ENCODE results near the gene SP5. TPM values are rescaled to one million over a fixed set of nuclear protein-coding genes. Genes with fewer than 3 reads are reported as not detected.

SP5 gene
- total and polyA plus RNA-seq, 2 of the 4 experiments (the other 2 are of a cell fraction), result not detected

DNA sequence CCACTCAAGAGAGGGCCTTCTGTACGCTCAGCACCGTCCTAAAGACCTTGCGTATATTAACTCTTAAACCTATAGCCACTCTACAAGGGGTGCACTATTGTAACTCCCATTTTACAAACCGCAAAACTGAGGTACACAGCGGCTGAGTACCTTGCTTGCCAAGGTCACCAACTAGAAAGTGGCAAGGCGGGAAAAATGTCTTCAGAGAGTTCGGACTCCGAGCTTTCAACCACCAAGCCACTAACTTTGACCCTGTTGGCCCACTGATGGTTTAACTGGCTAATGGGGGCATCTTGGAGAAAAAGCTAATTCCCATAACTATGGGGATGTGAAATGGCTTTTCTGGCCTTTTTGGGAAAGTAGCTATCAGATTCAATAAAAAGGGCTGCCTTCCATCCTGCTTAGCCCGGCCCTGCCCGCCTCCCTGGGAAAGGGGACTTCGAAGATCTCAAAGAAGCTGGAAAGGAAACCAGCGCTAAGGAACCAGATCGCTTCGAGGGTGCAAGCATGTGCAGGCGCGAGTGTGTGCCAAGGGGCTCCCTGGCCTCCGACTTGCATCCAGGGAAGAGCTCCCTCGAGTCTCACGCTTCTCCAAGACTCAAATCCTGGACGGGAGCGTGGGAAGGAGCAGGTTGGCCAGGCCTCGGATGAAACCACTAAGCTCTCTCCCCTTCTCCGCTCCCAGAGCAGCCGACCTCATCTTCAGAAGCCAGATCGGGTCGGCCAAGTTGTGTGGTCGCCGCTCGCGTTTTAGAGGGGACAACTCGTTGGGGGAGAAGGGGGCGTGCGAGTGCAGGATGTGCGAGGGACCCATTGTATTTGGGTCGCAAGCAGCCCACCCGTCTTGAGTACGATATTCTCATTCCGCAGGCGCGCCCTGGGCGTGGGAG lies 2.2 kb upstream of the SP5 start:
- H3K4me1 ChIP-seq (ENCODE audit: control insufficient read depth, insufficient read depth, low read length), result no peaks in the 10 kb centered on the region; the same call in 1 of the 2 replicates
- H4K91ac ChIP-seq (ENCODE audit: insufficient read depth, low read depth, low read length), result no peak overlapping the region
- DNase-seq (no peak), ATAC-seq (ENCODE audit: low read depth) (no peak)
- dilution Hi-C loops (cut with HindIII; ENCODE audit: low sequenced_read_pairs, unreplicated experiment), result no loop called here
- H3K27me3 ChIP-seq (ENCODE audit: control insufficient read depth, insufficient read depth, low read length), result peaks cover 81% of the 10 kb centered on the region
- no peak overlapping the region for H2BK15ac ChIP-seq (ENCODE audit: low read depth, low read length)
- H2BK120ac ChIP-seq (ENCODE audit: low read depth, low read length), result no peak overlapping the region
- H3K23ac ChIP-seq (ENCODE audit: low read depth, low read length), result no peak overlapping the region
- TF ChIP-seq MXI1 (IDR thresholded peaks at IDR 0.05; ENCODE audit: borderline replicate concordance, low read depth, low read length) (no peak), CHD1 (IDR thresholded peaks at IDR 0.05; ENCODE audit: low read depth, low read length) (no peak)
- no peak overlapping the region for H3K14ac ChIP-seq (replicated peaks; ENCODE audit: low read depth, low read length)
- intact Hi-C loops (cut with micrococcal nuclease), result no loop called here
- H3K9ac ChIP-seq (ENCODE audit: low read depth, low read length), result no peak overlapping the region
- H2BK20ac ChIP-seq (ENCODE audit: low read depth, low read length), result no peak overlapping the region
- in situ Hi-C loops (cut with MboI; ENCODE audit: low sequenced_read_pairs), result no loop called here
- no peak overlapping the region for H3K56ac ChIP-seq (ENCODE audit: extremely low read depth, insufficient read depth, low read length)
- H3K4me3 ChIP-seq (ENCODE audit: insufficient read depth, low read depth, low read length), result no peak overlapping the region
- H3K36me3 ChIP-seq (ENCODE audit: control insufficient read depth, insufficient read depth, low read length), result no peaks in the 10 kb centered on the region
- no peaks in the 10 kb centered on the region for H3K79me1 ChIP-seq (ENCODE audit: low read depth in 1 of 2, low read length in 2 of 2)
- H4K8ac ChIP-seq (ENCODE audit: low read depth in 2 of 2, low read length in 2 of 2), result no peak overlapping the region
- no TSS peak for BruUV-seq (replicated peaks)
- 14% methylated on average over 14 of the region's 41 CpGs; no CpG with 5 or more reads in 1 of the 2 experiments for WGBS, 2 experiments (ENCODE audit: extremely low coverage in 2 of 2, insufficient read length in 1 of 2)
- peak overlapping the region; percentile 32 for H2AFZ ChIP-seq (replicated peaks; ENCODE audit: low read length, poor library complexity)
- H3K27ac ChIP-seq (ENCODE audit: insufficient read depth, low read length), result no peak overlapping the region
- ChIA-PET CTCF (no interaction called here), POLR2A (ENCODE audit: unreplicated experiment) (no interaction called here)
- no peak overlapping the region for H3K4ac ChIP-seq (ENCODE audit: low read depth, low read length)
- H3K9me3 ChIP-seq (ENCODE audit: control insufficient read depth, insufficient read depth, low read length), result peaks cover 5% of the 10 kb centered on the region; the same call in 1 of the 2 replicates
- no peak overlapping the region for H4K5ac ChIP-seq (ENCODE audit: low read depth, low read length)
- H2AK5ac ChIP-seq (ENCODE audit: low read depth, low read length), result no peak overlapping the region
- H4K20me1 ChIP-seq (ENCODE audit: insufficient read depth, low read length), result no peaks in the 10 kb centered on the region
- no peak overlapping the region for H3K4me2 ChIP-seq (ENCODE audit: low read depth, low read length)
- H3K18ac ChIP-seq (ENCODE audit: low read depth, low read length), result no peak overlapping the region
- no peaks in the 10 kb centered on the region for H3K9me1 ChIP-seq (ENCODE audit: insufficient read depth, low read length)
- H2BK5ac ChIP-seq (ENCODE audit: low read depth, low read length, poor library complexity, severe bottlenecking), result no peak overlapping the region
- H2AK9ac ChIP-seq (replicated peaks; ENCODE audit: low read depth, low read length, poor library complexity), result no peak overlapping the region
